DOHH2 (cell line): Measurements from ENCODE around the gene SRPRA.

Experiments
- H3F3A ChIP-seq: fragments of 200-600 bp; sonication (generic), shearing (Covaris generic); 2 replicates; pipeline ENCODE4 v1.6.0; 2016; ENCODE audit warnings: antibody characterized with exemption, mild to moderate bottlenecking; ENCODE audit not compliant: control insufficient read depth, insufficient read depth
- H3K27ac ChIP-seq: fragments of 200-600 bp; sonication (generic); 2 replicates; pipeline ENCODE4 v1.5.1; 2014; ENCODE audit warnings: low read depth, mild to moderate bottlenecking, low read length, moderate library complexity
- H3K27me3 ChIP-seq: fragments of 200-600 bp; sonication (generic); 2 replicates; pipeline ENCODE4 v1.6.1; 2014; ENCODE audit warnings: mild to moderate bottlenecking, low read length, mixed read lengths; ENCODE audit not compliant: control insufficient read depth
- H3K36me3 ChIP-seq: fragments of 200-600 bp; sonication (generic); 2 replicates; pipeline ENCODE4 v1.6.1; 2014; ENCODE audit warnings: mild to moderate bottlenecking, low read length, moderate library complexity, mixed read lengths; ENCODE audit not compliant: control insufficient read depth
- H3K4me1 ChIP-seq: fragments of 200-600 bp; sonication (generic); 2 replicates; pipeline ENCODE4 v1.6.1; 2014; ENCODE audit warnings: mild to moderate bottlenecking, low read length, mixed read lengths; ENCODE audit not compliant: control insufficient read depth
- H3K4me2 ChIP-seq: fragments of 200-600 bp; sonication (generic); 2 replicates; pipeline ENCODE4 v1.6.0; 2014; ENCODE audit warnings: mild to moderate bottlenecking, low read length, moderate library complexity
- H3K4me3 ChIP-seq: fragments of 200-600 bp; sonication (generic); 2 replicates; pipeline ENCODE4 v1.5.1; 2014; ENCODE audit warnings: mild to moderate bottlenecking, low read length, mixed read lengths
- H3K79me2 ChIP-seq: fragments of 200-600 bp; sonication (generic); 2 replicates; pipeline ENCODE4 v1.6.1; 2014; ENCODE audit warnings: mild to moderate bottlenecking, low read length, mixed read lengths; ENCODE audit not compliant: control insufficient read depth
- H3K9me2 ChIP-seq: fragments of 200-600 bp; sonication (generic); replicated peaks from 2 replicates; pipeline ENCODE4 v1.6.1; 2014; ENCODE audit warnings: mild to moderate bottlenecking, low read length, mixed read lengths; ENCODE audit not compliant: control insufficient read depth
- H3K9me3 ChIP-seq: fragments of 200-600 bp; sonication (generic); 2 replicates; pipeline ENCODE4 v1.6.1; 2014; ENCODE audit warnings: antibody characterized with exemption, low read length, mixed read lengths; ENCODE audit not compliant: control insufficient read depth, insufficient read depth
- H4K20me1 ChIP-seq: fragments of 200-600 bp; sonication (generic); 2 replicates; pipeline ENCODE4 v1.6.0; 2014; ENCODE audit warnings: low read depth, mild to moderate bottlenecking, antibody characterized with exemption, low read length, moderate library complexity; ENCODE audit not compliant: control insufficient read depth, insufficient read depth
- CTCF ChIP-seq: fragments of 200-600 bp; sonication (generic); IDR thresholded peaks from one replicate; pipeline ENCODE4 v1.5.1; 2014; ENCODE audit warnings: antibody characterized with exemption, mild to moderate bottlenecking, low read depth, low read length; ENCODE audit not compliant: poor library complexity, severe bottlenecking
- EZH2phosphoT487 ChIP-seq: fragments of 200-600 bp; sonication (generic); IDR thresholded peaks from 2 replicates; pipeline ENCODE4 v1.6.1; 2017; ENCODE audit warnings: borderline replicate concordance, mild to moderate bottlenecking, antibody characterized with exemption, low read length, moderate library complexity, mixed read lengths

The SRPRA gene

GRCh38 chr11:126265811-126266210 is 2.9 kb downstream of the SRPRA start:
- H4K20me1 ChIP-seq, result peaks cover 6% of the 10 kb centered on the region; the same call in 1 of the 2 replicates
- peaks cover 76% of the 10 kb centered on the region for H3K36me3 ChIP-seq
- no peak for TF ChIP-seq CTCF
- no peak for TF ChIP-seq EZH2phosphoT487
- H3F3A ChIP-seq, result 0 out of 2 replicates have a peak, but pooled peaks cover 4% of the 10 kb centered on the region
- H3K9me2 ChIP-seq, result no peaks in the 10 kb centered on the region
- no peak overlapping the region for H3K4me3 ChIP-seq
- H3K79me2 ChIP-seq, result peaks cover 49% of the 10 kb centered on the region
- no peak overlapping the region for H3K27ac ChIP-seq
- no peaks in the 10 kb centered on the region for H3K9me3 ChIP-seq
- H3K27me3 ChIP-seq, result no peaks in the 10 kb centered on the region
- peaks cover 22% of the 10 kb centered on the region for H3K4me1 ChIP-seq
- H3K4me2 ChIP-seq, result no peak overlapping the region

DNA sequence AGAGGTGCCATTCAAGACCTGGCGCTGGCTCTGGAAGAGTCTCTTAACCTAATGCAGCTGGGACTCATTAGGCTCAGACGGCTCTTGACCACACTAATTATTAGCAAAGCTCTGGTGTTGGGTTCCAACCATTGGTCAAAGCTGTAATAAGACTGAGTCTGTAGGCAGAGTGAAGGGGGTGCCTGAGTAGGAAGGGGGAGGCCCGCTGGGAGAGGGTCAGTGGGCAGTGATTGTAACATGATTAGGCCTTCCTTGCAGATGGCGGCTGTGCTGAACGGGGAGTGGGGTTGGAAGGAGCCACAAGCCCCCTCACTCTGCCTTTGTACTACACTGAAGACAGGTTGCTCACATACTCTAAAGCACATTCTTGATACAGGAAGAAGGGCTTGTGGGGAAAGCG is 5.2 kb downstream of the SRPRA start:
- H3K27me3 ChIP-seq, result no peaks in the 10 kb centered on the region
- no peak overlapping the region for H3K27ac ChIP-seq
- H4K20me1 ChIP-seq, result peaks cover 6% of the 10 kb centered on the region; the same call in 1 of the 2 replicates
- H3K4me3 ChIP-seq, result no peak overlapping the region
- peaks cover 28% of the 10 kb centered on the region for H3K79me2 ChIP-seq
- H3F3A ChIP-seq, result peaks cover 17% of the 10 kb centered on the region
- TF ChIP-seq EZH2phosphoT487 (no peak), CTCF (no peak)
- H3K36me3 ChIP-seq, result peaks cover 76% of the 10 kb centered on the region
- H3K4me2 ChIP-seq, result no peak overlapping the region
- H3K4me1 ChIP-seq, result peaks cover 10% of the 10 kb centered on the region
- H3K9me3 ChIP-seq, result no peaks in the 10 kb centered on the region
- no peaks in the 10 kb centered on the region for H3K9me2 ChIP-seq

DNA sequence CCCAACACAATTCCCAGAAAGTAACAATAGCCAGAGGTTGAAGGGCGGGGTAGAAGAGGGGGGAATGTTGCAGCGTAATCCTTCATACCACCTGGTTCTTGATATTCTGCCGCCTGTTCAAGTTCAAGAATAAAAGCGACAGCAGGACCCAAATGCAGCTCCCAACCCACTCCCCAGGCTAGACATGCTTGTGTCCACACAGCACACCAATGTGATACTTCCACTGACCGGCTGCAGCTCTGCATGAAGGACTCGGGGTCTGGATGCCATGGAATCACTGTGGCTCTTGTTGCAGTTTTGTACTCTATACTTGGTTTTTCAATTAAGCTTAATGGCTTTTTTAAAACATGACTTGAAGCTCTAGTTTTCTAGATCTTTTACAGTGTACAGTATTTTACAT is 6.5 kb downstream of the SRPRA start:
- Histone ChIP-seq H3K4me1 (peaks cover 3% of the 10 kb centered on the region), H4K20me1 (peaks cover 6% of the 10 kb centered on the region; the same call in 1 of the 2 replicates), H3K79me2 (peaks cover 16% of the 10 kb centered on the region), H3K4me2 (no peak overlapping the region), H3K27me3 (no peaks in the 10 kb centered on the region), H3K9me3 (no peaks in the 10 kb centered on the region), H3K9me2 (no peaks in the 10 kb centered on the region), H3K36me3 (peaks cover 66% of the 10 kb centered on the region), H3K4me3 (no peak overlapping the region), H3K27ac (no peak overlapping the region), H3F3A (peaks cover 19% of the 10 kb centered on the region)
- TF ChIP-seq CTCF (no peak), EZH2phosphoT487 (no peak)

GRCh38 chr11:126257764-126258163 is 10.9 kb downstream of the SRPRA start:
- TF ChIP-seq CTCF (no peak), EZH2phosphoT487 (no peak)
- Histone ChIP-seq H3K36me3 (peaks cover 41% of the 10 kb centered on the region), H3K4me2 (no peak overlapping the region), H3K9me3 (no peaks in the 10 kb centered on the region), H3K79me2 (no peaks in the 10 kb centered on the region), H3K4me1 (no peaks in the 10 kb centered on the region), H3K9me2 (no peaks in the 10 kb centered on the region), H3K27ac (no peak overlapping the region), H3F3A (peaks cover 19% of the 10 kb centered on the region), H4K20me1 (no peaks in the 10 kb centered on the region), H3K4me3 (no peak overlapping the region), H3K27me3 (no peaks in the 10 kb centered on the region)
